SK-N-SH (cell line): Measurements from ENCODE around the gene AHCYL2.

Experiments used
- EP300 ChIP-seq, 2 experiments: IDR thresholded peaks; 2 replicates each; pipeline versions ENCODE4 v1.4.0 to v1.6.1; 2012; ENCODE audit warnings: borderline replicate concordance in 1 of 2, low read depth in 1 of 2, low read length in 1 of 2
- EZH2phosphoT487 ChIP-seq: fragments of 200-600 bp; sonication (generic); IDR thresholded peaks from 2 replicates; pipeline ENCODE4 v1.6.1; 2017; ENCODE audit warnings: low read depth, mixed run types, mild to moderate bottlenecking, antibody characterized with exemption, moderate library complexity, borderline replicate concordance
- FOSL2 ChIP-seq: IDR thresholded peaks from 2 replicates; pipeline ENCODE4 v1.4.0; 2012; ENCODE audit warnings: low read depth, mild to moderate bottlenecking, moderate library complexity, borderline replicate concordance
- FOXM1 ChIP-seq: IDR thresholded peaks from 2 replicates; pipeline ENCODE4 v1.4.0; 2012; ENCODE audit warnings: low read depth, mild to moderate bottlenecking
- JUND ChIP-seq: IDR thresholded peaks from 2 replicates; pipeline ENCODE4 v1.4.0; 2012
- NFIC ChIP-seq: IDR thresholded peaks from 2 replicates; pipeline ENCODE4 v1.4.0; 2012; ENCODE audit warnings: borderline replicate concordance
- RAD21 ChIP-seq: IDR thresholded peaks from 2 replicates; pipeline ENCODE4 v1.6.1; 2012; ENCODE audit warnings: mild to moderate bottlenecking, low read length
- RFX5 ChIP-seq: IDR thresholded peaks from 2 replicates; pipeline ENCODE4 v1.6.1; 2012; ENCODE audit warnings: mild to moderate bottlenecking, improper control_type of control experiment, low read length
- SIN3A ChIP-seq: IDR thresholded peaks from 2 replicates; pipeline ENCODE4 v1.6.1; 2012; ENCODE audit warnings: low read depth, mild to moderate bottlenecking, low read length, moderate library complexity, borderline replicate concordance
- YY1 ChIP-seq: IDR thresholded peaks from 2 replicates; pipeline ENCODE4 v1.4.0; 2012; ENCODE audit warnings: low read depth, mild to moderate bottlenecking
- TF ChIP-seq, protein P1 (sequence below): IDR thresholded peaks from 2 replicates; pipeline ENCODE4; 2012
- TF ChIP-seq, protein P2 (sequence below): fragments of 200-600 bp; sonication (generic); IDR thresholded peaks from 2 replicates; pipeline ENCODE4 v1.6.1; 2017; ENCODE audit warnings: antibody characterized with exemption, mild to moderate bottlenecking, moderate library complexity
- TF ChIP-seq, protein P3 (sequence below): IDR thresholded peaks from 2 replicates; pipeline ENCODE4 v1.4.0; 2012; ENCODE audit warnings: low read depth

DNA sequence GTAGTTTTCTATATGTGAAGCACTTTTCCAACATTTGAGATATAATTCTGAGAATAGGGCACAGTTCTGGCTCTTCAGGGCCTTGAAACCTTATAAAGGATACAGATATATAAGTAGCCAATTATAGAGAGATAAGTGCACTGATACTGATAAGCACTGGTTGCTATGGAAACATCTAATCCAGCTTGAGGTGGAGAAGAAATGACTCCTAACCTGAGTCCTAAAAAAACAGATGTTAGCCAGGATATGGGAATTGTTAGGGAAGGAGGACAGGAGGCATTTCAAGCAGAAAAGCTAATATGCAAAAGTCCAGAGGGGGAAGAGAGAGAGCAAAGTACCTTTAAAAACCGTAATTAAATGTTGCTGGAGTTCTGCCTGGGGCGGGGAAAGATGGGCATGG, 240.2 kb downstream of the AHCYL2 start:
- TF ChIP-seq, protein P1, sequence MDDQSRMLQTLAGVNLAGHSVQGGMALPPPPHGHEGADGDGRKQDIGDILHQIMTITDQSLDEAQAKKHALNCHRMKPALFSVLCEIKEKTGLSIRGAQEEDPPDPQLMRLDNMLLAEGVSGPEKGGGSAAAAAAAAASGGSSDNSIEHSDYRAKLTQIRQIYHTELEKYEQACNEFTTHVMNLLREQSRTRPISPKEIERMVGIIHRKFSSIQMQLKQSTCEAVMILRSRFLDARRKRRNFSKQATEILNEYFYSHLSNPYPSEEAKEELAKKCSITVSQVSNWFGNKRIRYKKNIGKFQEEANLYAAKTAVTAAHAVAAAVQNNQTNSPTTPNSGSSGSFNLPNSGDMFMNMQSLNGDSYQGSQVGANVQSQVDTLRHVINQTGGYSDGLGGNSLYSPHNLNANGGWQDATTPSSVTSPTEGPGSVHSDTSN, result no peak
- no peak for TF ChIP-seq JUND
- TF ChIP-seq, protein P2, sequence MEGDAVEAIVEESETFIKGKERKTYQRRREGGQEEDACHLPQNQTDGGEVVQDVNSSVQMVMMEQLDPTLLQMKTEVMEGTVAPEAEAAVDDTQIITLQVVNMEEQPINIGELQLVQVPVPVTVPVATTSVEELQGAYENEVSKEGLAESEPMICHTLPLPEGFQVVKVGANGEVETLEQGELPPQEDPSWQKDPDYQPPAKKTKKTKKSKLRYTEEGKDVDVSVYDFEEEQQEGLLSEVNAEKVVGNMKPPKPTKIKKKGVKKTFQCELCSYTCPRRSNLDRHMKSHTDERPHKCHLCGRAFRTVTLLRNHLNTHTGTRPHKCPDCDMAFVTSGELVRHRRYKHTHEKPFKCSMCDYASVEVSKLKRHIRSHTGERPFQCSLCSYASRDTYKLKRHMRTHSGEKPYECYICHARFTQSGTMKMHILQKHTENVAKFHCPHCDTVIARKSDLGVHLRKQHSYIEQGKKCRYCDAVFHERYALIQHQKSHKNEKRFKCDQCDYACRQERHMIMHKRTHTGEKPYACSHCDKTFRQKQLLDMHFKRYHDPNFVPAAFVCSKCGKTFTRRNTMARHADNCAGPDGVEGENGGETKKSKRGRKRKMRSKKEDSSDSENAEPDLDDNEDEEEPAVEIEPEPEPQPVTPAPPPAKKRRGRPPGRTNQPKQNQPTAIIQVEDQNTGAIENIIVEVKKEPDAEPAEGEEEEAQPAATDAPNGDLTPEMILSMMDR, result no peak
- TF ChIP-seq EZH2phosphoT487, result no peak
- no peak for TF ChIP-seq YY1
- no peak for TF ChIP-seq FOXM1
- TF ChIP-seq SIN3A, result no peak
- TF ChIP-seq NFIC, result no peak
- no peak for TF ChIP-seq EP300 (IDR thresholded peaks at IDR 0.05; ENCODE audit: borderline replicate concordance in 1 of 2, low read depth in 1 of 2, low read length in 1 of 2)
- no peak for TF ChIP-seq RAD21
- TF ChIP-seq, protein P3, sequence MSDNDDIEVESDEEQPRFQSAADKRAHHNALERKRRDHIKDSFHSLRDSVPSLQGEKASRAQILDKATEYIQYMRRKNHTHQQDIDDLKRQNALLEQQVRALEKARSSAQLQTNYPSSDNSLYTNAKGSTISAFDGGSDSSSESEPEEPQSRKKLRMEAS, result no peak
- TF ChIP-seq FOSL2, result no peak
- no peak for TF ChIP-seq RFX5
